Fibroblast of mammary gland (primary cell): Measurements from ENCODE around the gene LYRM9.
A peak's percentile ranks its signal among the peaks of the same experiment; 100 is the strongest.

Experiments used
- DNase-seq: peaks from one replicate; pipeline ENCODE4 v3.0.0-alpha.2; 2010; ENCODE audit warnings: low read depth
- H3K4me3 ChIP-seq: 2 replicates; pipeline ENCODE4 v1.5.1; 2011; ENCODE audit warnings: low read depth, mild to moderate bottlenecking, low read length, moderate library complexity; ENCODE audit not compliant: control insufficient read depth
- CTCF ChIP-seq: conservative IDR thresholded peaks from 2 replicates; pipeline ENCODE4 v1.5.1; 2011; ENCODE audit warnings: low read depth, low read length, inconsistent platforms; ENCODE audit not compliant: control insufficient read depth, insufficient read depth

The LYRM9 gene

GRCh38 chr17:27930000-27930399 lies 36.8 kb upstream of the LYRM9 start:
- DNase-seq: no peak
- TF ChIP-seq CTCF: no peak
- H3K4me3 ChIP-seq: no peak overlapping the region

GRCh38 chr17:27928587-27928986 lies 35.4 kb upstream of the LYRM9 start:
- no peak for DNase-seq
- no peak for TF ChIP-seq CTCF
- no peak overlapping the region for H3K4me3 ChIP-seq

GRCh38 chr17:27927781-27928180 lies 34.6 kb upstream of the LYRM9 start:
- no peak overlapping the region for H3K4me3 ChIP-seq
- no peak for DNase-seq
- TF ChIP-seq CTCF: no peak

GRCh38 chr17:27921599-27921998 lies 28.4 kb upstream of the LYRM9 start:
- TF ChIP-seq CTCF: no peak
- no peak overlapping the region for H3K4me3 ChIP-seq
- no peak for DNase-seq

GRCh38 chr17:27921077-27921476 lies 27.9 kb upstream of the LYRM9 start:
- DNase-seq: no peak
- TF ChIP-seq CTCF: no peak
- no peak overlapping the region for H3K4me3 ChIP-seq

GRCh38 chr17:27920569-27920968 lies 27.4 kb upstream of the LYRM9 start:
- DNase-seq: no peak
- TF ChIP-seq CTCF: no peak
- H3K4me3 ChIP-seq: no peak overlapping the region

- no peak overlapping the region for H3K4me3 ChIP-seq
- peak; percentile 5 for DNase-seq
- no peak for TF ChIP-seq CTCF
Observed at GRCh38 chr17:27919079-27919478, 25.9 kb upstream of the LYRM9 start.
